COLO668 (cell line): ENCODE results near the gene ABHD17B.

Source experiments
- DNase-seq: peaks from one replicate; lab custom pipeline; 2025; ENCODE audit not compliant: unreplicated experiment; lab: John Stamatoyannopoulos, UW

The ABHD17B gene

DNA sequence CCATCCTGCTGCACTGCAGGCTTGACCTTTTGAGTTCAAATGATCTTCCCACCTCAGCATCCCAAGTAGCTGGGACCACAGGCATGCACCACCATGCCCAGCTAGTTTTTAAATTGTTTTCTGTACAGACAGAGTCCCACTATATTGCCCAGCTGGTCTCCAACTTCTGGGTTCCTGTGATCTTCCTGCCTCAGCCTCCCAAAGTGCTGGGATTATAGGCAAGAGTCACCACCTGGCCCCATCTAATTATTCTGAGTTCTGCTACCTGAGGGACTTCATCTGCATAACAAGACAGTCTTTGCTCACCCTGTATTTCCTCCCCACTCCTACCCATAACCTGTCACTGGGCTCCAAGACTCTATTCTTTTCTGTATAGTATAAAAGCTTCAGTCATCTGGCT lies 88.1 kb downstream of the ABHD17B start:
- DNase-seq: no peak

DNA sequence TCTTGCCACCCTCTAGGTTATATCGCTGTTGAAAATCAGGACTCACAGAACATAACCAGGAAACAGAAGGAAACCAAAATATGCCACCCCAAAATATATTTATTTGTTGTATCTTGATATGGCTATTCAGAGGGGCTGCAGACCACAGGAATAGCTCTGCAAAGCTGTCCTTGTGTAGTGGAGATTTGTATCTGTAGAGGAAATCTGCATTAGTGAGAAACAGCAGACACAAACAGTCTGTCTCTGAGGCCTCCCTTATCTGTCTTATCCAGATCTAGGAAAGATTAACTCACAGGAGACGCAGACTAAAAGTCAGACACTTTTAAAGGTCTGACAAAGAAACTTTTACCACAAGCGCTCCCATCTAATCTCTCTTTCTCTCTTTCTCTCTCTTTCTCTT lies 88.5 kb downstream of the ABHD17B start:
- no peak for DNase-seq

DNA sequence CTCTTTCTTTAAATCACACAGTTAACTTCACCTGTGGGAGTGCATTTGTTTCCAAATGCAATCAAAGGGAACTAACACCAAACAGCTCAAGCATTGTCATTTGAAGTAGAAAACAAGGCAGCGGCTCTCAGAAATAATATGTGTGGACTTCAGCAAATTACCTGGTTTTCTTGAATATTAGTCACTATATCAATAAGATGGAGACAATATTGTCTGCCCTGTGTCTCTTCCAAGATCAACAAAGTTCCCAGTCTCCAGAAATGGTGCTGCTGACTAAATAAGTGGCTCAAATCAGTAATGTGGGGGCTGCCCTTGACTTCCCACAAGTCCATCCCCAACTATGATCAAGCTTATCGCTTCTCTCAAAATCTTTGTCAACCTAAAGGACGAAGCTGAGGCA lies 89.6 kb downstream of the ABHD17B start:
- no peak for DNase-seq

DNA sequence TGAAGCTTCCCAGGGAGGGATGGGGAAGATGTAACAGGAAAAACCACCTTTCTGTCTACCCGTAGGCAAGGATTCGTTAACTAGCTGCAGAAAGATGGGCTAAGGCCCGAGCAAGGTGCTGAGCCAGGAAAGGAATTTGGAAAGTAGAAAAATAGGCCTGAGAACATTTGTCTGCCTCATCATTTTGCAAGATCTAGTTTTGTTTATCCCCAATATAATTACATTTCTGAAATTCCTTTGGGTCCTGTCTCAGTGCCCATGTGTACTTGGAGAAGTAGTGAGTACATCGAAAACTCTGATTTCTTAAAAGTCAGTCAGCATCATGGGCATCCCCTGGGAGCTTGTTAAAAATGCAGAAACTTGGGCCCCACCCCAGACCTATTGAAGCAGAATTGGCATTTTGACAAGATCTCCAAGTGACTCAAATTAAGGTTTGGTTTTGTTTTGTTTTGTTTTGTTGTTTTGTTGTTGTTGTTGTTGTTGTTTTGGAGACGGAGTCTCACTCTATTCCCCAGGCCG lies 90.5 kb downstream of the ABHD17B start:
- DNase-seq: no peak

GRCh38 chr9:71819115-71819739 lies 91.8 kb downstream of the ABHD17B start:
- peak; percentile 34 for DNase-seq

- DNase-seq: peak; percentile 37
Measured at GRCh38 chr9:71816916-71817451, 94.0 kb downstream of the ABHD17B start.
